NCI-H2196 treated with DMSO at 0.1 percent for 48 hours (cell line): ENCODE results near the gene ATP8B3.
A peak's percentile ranks its signal among the peaks of the same experiment; 100 is the strongest.

ENCODE experiments used
- DNase-seq: peaks from one replicate; lab custom pipeline; 2025; ENCODE audit not compliant: unreplicated experiment; lab: John Stamatoyannopoulos, UW

Gene ATP8B3

GRCh38 chr19:1837222-1837565, 25.1 kb upstream of the ATP8B3 start:
- no peak for DNase-seq

DNA sequence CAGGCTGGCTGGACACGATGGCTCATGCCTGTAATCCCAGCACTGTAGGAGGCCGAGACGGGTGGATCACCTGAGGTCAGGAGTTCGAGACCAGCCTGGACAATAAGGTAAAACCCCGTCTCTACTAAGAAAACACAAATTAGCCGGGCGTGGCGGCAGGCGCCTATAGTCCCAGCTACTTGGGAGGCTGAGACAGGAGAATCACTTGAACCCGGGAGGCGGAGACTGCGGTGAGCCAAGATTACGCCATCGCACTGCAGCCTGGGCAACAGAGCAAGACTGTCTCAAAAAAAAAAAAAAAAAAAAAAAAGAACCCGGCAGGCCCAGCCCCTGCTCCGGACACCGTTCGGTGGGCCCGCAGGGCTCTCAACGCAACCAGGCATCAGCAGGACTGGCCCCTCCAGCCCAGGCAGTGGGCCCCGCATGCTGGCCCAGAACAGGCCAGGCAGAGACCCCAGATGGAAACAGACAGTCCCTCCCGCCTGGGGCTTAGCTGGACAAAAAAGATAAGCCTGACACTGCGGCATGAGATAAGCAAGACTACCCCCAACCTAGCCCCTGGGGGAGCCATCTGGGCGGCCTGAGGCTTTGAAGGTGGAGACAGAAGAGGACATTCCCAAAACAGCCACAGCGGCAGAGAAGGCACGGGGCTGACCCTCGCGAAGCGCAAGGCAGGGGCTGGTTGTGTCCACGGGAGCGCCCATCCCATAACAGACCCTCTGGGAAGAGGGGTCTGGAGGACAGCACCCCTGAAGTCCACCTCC, 24.6 kb upstream of the ATP8B3 start:
- DNase-seq: no peak

- no peak for DNase-seq
Observed at GRCh38 chr19:1833540-1833939, 21.5 kb upstream of the ATP8B3 start.

- no peak for DNase-seq
Observed at GRCh38 chr19:1832046-1832663, 20.1 kb upstream of the ATP8B3 start.

DNA sequence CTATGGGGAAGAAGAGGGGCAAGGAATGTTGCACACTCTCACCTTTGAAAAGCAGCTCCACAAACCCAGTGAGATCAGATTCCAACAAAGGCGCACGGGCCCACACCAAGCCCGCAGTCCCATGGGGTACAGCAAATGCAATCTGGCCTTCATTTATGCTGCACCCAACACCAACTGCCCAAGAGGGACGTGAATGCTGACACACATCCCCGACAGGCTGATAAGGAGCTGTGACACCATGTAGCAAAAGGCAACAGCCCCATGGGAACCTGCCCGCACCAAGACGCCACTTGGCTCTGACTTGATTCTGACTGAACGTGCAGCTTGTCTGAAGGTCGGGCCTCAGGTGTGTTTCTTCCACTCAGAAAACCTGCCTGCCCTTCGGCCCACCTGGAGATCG, 18.9 kb upstream of the ATP8B3 start:
- DNase-seq: no peak

DNA sequence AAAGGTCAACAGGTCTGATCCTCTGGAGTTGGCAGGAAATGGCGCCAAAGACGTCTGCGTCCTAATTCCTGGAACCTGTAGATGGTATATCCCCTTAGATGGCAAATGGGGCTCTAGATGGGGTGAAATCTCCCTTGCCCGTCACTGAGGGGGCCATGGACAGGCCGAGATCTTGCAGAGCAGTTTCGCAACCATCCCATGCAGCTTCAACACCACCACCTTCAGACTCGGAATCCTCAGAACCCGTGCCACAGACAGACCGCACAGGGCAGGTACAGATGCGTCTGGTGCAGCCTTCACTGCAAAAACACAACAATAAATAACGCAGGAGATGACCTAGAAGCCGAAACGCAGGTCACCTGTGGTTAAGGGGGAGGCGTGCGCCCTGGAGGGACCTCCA, 18.5 kb upstream of the ATP8B3 start:
- no peak for DNase-seq

DNA sequence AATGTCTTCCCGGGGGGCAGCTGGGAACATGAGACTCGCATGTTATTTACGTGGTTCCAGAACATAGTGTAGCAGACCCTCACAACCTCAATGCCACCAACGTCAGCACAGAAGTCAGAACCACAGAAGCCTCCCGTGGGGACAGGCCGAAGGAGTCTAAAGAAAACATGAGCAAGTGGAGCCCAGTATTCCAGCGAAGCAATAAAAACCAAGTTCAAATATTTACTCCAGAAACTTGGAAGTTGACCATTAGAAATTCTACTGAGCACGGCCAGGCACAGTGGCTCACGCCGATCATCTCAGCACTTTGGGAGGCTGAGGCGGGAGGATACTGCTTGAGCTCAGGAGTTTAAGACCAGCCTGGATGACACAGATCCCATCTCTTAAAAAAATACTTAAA, 17.9 kb upstream of the ATP8B3 start:
- DNase-seq: no peak

GRCh38 chr19:1828279-1829238, 16.5 kb upstream of the ATP8B3 start:
- no peak for DNase-seq

DNA sequence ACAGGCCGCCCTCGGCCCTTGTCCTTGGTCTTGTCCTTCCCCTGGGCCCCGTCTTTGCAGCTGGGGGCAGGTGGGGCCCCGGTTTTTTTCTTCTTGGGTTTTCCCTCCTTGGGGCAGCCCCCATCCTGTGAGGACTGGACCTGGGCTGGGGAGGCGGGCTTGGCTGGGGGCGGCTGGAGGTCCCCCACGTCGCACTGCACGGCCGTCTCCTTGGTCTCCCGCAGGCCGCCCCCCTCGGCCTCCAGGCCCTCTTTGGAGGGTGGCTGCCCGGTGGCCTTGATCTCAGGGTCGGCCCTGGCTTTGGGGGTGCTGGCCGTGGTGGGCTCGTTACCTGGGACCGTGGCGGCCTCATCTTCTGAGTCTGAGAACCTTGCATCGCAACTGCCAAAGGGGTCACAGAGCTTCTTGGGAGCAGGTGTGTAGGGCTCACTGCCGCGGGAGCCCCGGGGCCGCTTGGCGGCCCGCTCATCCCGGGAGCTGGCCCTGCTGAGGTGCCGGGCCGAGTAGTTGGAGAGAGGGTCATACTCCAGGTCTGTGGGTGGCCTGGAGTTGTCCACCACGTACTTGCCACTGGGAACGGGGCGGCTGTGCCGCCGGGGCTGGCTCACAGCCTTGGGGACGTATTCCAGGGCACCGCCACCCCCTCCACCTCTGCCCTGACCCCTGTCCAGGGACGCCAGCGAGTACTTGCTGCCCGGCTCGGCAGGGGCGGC, 15.6 kb upstream of the ATP8B3 start:
- no peak for DNase-seq

GRCh38 chr19:1826557-1827521, 14.8 kb upstream of the ATP8B3 start:
- no peak for DNase-seq

DNA sequence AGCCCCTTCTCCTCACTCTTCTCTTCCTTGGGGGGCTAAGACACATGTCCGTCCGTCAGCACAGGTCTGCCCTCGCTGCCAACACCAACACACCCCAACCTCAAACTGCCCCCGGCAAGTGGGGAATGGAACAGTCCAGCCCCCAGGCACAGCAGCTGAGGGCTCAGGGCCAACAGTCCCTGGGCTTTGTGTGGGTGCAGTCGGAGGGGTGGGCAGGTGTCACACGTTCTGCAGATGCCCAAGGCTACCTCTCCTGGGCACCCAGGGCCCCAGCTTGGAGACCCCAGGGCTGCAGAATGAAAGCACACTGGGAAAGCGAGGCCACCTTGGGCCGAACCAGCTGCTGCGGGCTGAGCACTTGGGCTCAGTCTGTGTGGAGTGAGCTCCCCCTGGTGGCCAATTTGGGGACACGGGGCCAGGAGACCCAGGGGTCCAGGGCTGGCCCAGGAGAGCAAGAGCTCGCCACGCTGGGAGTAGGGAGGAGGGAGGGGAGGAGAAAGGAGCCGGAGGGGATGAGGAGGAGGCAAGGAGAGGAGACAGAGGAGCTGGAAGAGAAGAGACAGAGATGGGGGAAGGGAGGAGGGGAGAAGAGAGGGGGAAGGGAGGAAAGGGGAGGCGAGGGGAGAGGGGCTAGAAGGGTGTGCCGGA, 14.0 kb upstream of the ATP8B3 start:
- peak; percentile 8 for DNase-seq

GRCh38 chr19:1824252-1824622, 12.2 kb upstream of the ATP8B3 start:
- no peak for DNase-seq

GRCh38 chr19:1823539-1824251, 11.6 kb upstream of the ATP8B3 start:
- no peak for DNase-seq

GRCh38 chr19:1823020-1823419, 10.9 kb upstream of the ATP8B3 start:
- no peak for DNase-seq

- no peak for DNase-seq
Observed at GRCh38 chr19:1822210-1822609, 10.1 kb upstream of the ATP8B3 start.

- DNase-seq: no peak
Observed at GRCh38 chr19:1819341-1820255, 7.5 kb upstream of the ATP8B3 start.

DNA sequence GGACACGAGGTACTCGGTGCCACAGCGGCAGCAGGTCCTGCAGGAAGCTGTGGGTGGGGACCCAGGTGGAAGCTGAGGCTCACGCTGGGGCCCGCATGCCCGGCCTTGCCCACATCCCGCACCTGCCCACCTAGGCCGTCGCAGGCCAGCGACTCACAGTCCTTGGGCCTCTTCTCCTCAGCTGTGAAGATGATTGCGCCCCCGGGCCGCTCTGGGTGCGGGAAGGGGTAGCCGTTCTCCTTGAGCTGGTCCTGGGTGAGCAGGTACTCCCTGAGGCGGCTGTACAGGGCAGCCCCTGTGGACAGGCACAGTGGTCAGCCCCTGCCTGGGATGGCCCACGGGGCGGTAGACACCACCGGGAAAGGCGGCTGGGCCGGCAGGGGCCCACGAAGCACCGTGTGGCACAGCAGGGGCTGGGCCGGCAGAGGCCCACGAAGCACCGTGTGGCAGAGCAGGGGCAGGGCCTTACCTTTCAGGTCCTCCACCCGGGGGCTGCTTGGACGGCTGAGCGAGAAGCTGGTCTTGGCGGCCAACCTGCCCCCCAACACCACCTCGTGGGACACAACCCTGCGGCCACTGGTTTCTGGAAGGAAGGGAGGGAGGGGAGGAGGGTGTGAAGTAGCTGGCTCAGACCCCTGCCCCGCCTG, 6.6 kb upstream of the ATP8B3 start:
- DNase-seq: no peak
